GM21528 (cell line): Measurements from ENCODE around the gene ADAMTS18.
"Not testable (repeated sequence)": the region's sequence is repeated elsewhere in the genome, so short reads cannot be mapped to it uniquely, and the experiment has no call there.

Experiments
- ATAC-seq: cut with Tn5 transposase; IDR thresholded peaks from one replicate; pipeline ENCODE4 v1.9.1; 2021; ENCODE audit warnings: mild to moderate bottlenecking, moderate library complexity; ENCODE audit not compliant: unreplicated experiment, low FRiP score

The ADAMTS18 gene

GRCh38 chr16:77434530-77435271 lies at the start of gene ADAMTS18:
Gene ADAMTS18, minus strand, starts transcription at chr16:77435034. Its CDS starts 339 bp downstream, at chr16:77434695.
- ATAC-seq = no peak

GRCh38 chr16:77480681-77481315 lies 46.0 kb upstream of the ADAMTS18 start:
- no peak for ATAC-seq

GRCh38 chr16:77472262-77472661 lies 37.4 kb upstream of the ADAMTS18 start:
- ATAC-seq = no peak

GRCh38 chr16:77470851-77471250 lies 36.0 kb upstream of the ADAMTS18 start:
- no peak for ATAC-seq

GRCh38 chr16:77469634-77470033 lies 34.8 kb upstream of the ADAMTS18 start:
- ATAC-seq = no peak

GRCh38 chr16:77468831-77469230 lies 34.0 kb upstream of the ADAMTS18 start:
- ATAC-seq = no peak

GRCh38 chr16:77467821-77468335 lies 33.0 kb upstream of the ADAMTS18 start:
- no peak for ATAC-seq

- not testable (repeated sequence) for ATAC-seq
These were observed 28.8 kb upstream of the ADAMTS18 start for GRCh38 chr16:77463659-77464058.

- ATAC-seq = no peak
These were observed 28.1 kb upstream of the ADAMTS18 start for GRCh38 chr16:77462894-77463293.

GRCh38 chr16:77459534-77460254 lies 24.9 kb upstream of the ADAMTS18 start:
- ATAC-seq = no peak

GRCh38 chr16:77457046-77457445 lies 22.2 kb upstream of the ADAMTS18 start:
- ATAC-seq = no peak

GRCh38 chr16:77452243-77452642 lies 17.4 kb upstream of the ADAMTS18 start:
- no peak for ATAC-seq

GRCh38 chr16:77450790-77451487 lies 16.1 kb upstream of the ADAMTS18 start:
- no peak for ATAC-seq

GRCh38 chr16:77449208-77449607 lies 14.4 kb upstream of the ADAMTS18 start:
- no peak for ATAC-seq

GRCh38 chr16:77445324-77445723 lies 10.5 kb upstream of the ADAMTS18 start:
- no peak for ATAC-seq

- ATAC-seq = no peak
These were observed 9.3 kb upstream of the ADAMTS18 start for GRCh38 chr16:77444147-77444460.

- ATAC-seq = no peak
These were observed 8.7 kb upstream of the ADAMTS18 start for GRCh38 chr16:77443357-77444146.

- ATAC-seq = no peak
These were observed 7.2 kb upstream of the ADAMTS18 start for GRCh38 chr16:77442078-77442477.

GRCh38 chr16:77439106-77439505 lies 4.3 kb upstream of the ADAMTS18 start:
- no peak for ATAC-seq

- ATAC-seq = no peak
These were observed 3.0 kb upstream of the ADAMTS18 start for GRCh38 chr16:77437859-77438258.
